K562 treated with DMSO at 1 percent for 24 hours (cell line): Measurements from ENCODE around the gene BCL2L13. TPM values are rescaled to one million over a fixed set of nuclear protein-coding genes. Genes with fewer than 3 reads are reported as not detected.

Experiments used
- total RNA-seq: library from RNA; unstranded; fragments of 300-600 nt; gene quantifications from 2 replicates; pipeline ENCODE4 v1.2.3, GENCODE V29; 2022; ENCODE audit warnings: low read depth; ENCODE audit not compliant: insufficient read depth

Gene BCL2L13
- 40.6 and 46.7 TPM in 2 replicates for total RNA-seq

GRCh38 chr22:17638432-17639246 is at the start of gene BCL2L13:
Gene BCL2L13 (plus strand): TSS chr22:17638757. CDS start chr22:17655712, 16,955 bp downstream.

GRCh38 chr22:17628406-17629172 is 10.0 kb upstream of the BCL2L13 start, which contains the start of gene ATP6V1E1:
Gene ATP6V1E1 (minus strand): TSS chr22:17628749. CDS start chr22:17628635, 114 bp downstream.

GRCh38 chr22:17774206-17774925 is 135.8 kb downstream of the BCL2L13 start, which contains the start of gene BID:
Gene BID (minus strand): TSS chr22:17774469. CDS start chr22:17750116, 24,353 bp downstream.

Other genes with a start within 250 kb of the BCL2L13 start
- gene SLC25A18, start 75.3 kb upstream of the BCL2L13 start, total RNA-seq, result 0.23 TPM in 1 of 2 replicates, not detected in the other
- gene ATP6V1E1, start 10.0 kb upstream of the BCL2L13 start, total RNA-seq, result 204 and 217 TPM in 2 replicates
- 68.9 and 93.9 TPM in 2 replicates for gene BID, start 135.7 kb downstream of the BCL2L13 start, total RNA-seq